ENCODE data around the gene STAC3. TPM values are rescaled to one million over a fixed set of nuclear protein-coding genes. Genes with fewer than 3 reads are reported as not detected.
A peak's percentile ranks its signal among the peaks of the same experiment; 100 is the strongest.

Gene STAC3
- total and polyA plus RNA-seq, 11 donors: 0.47 to 5.7 (median 0.80) TPM; not detected in 1

GRCh38 chr12:57225680-57226210, 25.2 kb downstream of the STAC3 start:
- intact Hi-C loops (cut with DNase I): no loop called here
- WGBS, 4 donors: 40 to 60% (median 46%) methylated on average over 15 to 18 of the region's 18 CpGs

GRCh38 chr12:57224973-57225679, 25.9 kb downstream of the STAC3 start:
- intact Hi-C loops (cut with DNase I): no loop called here
- WGBS, 4 donors: 7 to 18% (median 16%) methylated on average over 15 to 61 of the region's 61 CpGs
- Histone ChIP-seq H3K9me3 (no peaks in the 10 kb centered on the region), H3K4me1 (peaks cover 0 to 42% (median 14%) of the 10 kb centered on the region in 12 donors), H3K27ac (no peak overlapping the region), H3K36me3 (no peaks in the 10 kb centered on the region), H3K27me3 (peaks cover 28 to 73% (median 66%) of the 10 kb centered on the region in 9 donors), H3K4me3 (peak overlapping the region in 2 of 12 donors; percentile 9 to 34)
- ATAC-seq (peak in 2 of 4 donors; percentile 32 to 34), DNase-seq (peak in 1 of 5 donors; percentile 47)
- TF ChIP-seq POLR2A (IDR thresholded peaks at IDR 0.05): no peak
- TF ChIP-seq, protein P1, sequence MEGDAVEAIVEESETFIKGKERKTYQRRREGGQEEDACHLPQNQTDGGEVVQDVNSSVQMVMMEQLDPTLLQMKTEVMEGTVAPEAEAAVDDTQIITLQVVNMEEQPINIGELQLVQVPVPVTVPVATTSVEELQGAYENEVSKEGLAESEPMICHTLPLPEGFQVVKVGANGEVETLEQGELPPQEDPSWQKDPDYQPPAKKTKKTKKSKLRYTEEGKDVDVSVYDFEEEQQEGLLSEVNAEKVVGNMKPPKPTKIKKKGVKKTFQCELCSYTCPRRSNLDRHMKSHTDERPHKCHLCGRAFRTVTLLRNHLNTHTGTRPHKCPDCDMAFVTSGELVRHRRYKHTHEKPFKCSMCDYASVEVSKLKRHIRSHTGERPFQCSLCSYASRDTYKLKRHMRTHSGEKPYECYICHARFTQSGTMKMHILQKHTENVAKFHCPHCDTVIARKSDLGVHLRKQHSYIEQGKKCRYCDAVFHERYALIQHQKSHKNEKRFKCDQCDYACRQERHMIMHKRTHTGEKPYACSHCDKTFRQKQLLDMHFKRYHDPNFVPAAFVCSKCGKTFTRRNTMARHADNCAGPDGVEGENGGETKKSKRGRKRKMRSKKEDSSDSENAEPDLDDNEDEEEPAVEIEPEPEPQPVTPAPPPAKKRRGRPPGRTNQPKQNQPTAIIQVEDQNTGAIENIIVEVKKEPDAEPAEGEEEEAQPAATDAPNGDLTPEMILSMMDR (IDR thresholded peaks at IDR 0.05): peak; percentile 33 to 69 (median 48)

More at GRCh38 chr12:57225680-57226210, 25.2 kb downstream of the STAC3 start:
- H3K9me3 ChIP-seq: no peaks in the 10 kb centered on the region
- peaks cover 0 to under 1% (median 0%) of the 10 kb centered on the region in 9 donors for H3K36me3 ChIP-seq
- peaks cover 27 to 67% (median 61%) of the 10 kb centered on the region in 9 donors for H3K27me3 ChIP-seq
- no peak overlapping the region for H3K4me3 ChIP-seq
- H3K4me1 ChIP-seq: peaks cover 0 to 48% (median 18%) of the 10 kb centered on the region in 12 donors
- no peak overlapping the region for H3K27ac ChIP-seq
- ATAC-seq: no peak
- TF ChIP-seq POLR2A (IDR thresholded peaks at IDR 0.05): no peak
- TF ChIP-seq, protein P1 (IDR thresholded peaks at IDR 0.05): no peak
- peak in 1 of 5 donors; percentile 38 for DNase-seq

- ATAC-seq (no peak), DNase-seq (no peak)
- H3K4me3 ChIP-seq: peak overlapping the region in 2 of 12 donors; percentile 9 to 34
- WGBS, 4 donors: 44 to 77% (median 62%) methylated on average over 10 to 30 of the region's 30 CpGs
- TF ChIP-seq POLR2A (IDR thresholded peaks at IDR 0.05): no peak
- TF ChIP-seq, protein P1 (IDR thresholded peaks at IDR 0.05): no peak
- peaks cover 33 to 80% (median 73%) of the 10 kb centered on the region in 9 donors for H3K27me3 ChIP-seq
- H3K4me1 ChIP-seq: peaks cover 0 to 37% (median 11%) of the 10 kb centered on the region in 12 donors
- H3K27ac ChIP-seq: no peak overlapping the region
- no peaks in the 10 kb centered on the region for H3K9me3 ChIP-seq
- intact Hi-C loops (cut with DNase I): no loop called here
- no peaks in the 10 kb centered on the region for H3K36me3 ChIP-seq
Observed at GRCh38 chr12:57224278-57224972, 26.6 kb downstream of the STAC3 start.

All from heart left ventricle (tissue), 16 donors.